Astrocyte (in vitro differentiated cells and primary cell): ENCODE measurements around the gene KLF15.

ENCODE experiments used
- CTCF ChIP-seq: IDR thresholded peaks from 2 replicates; pipeline ENCODE4 v1.5.1; 2011; ENCODE audit warnings: low read depth, mild to moderate bottlenecking, inconsistent platforms, low read length, moderate library complexity; ENCODE audit not compliant: insufficient read depth
- EZH2 ChIP-seq: IDR thresholded peaks from 2 replicates; pipeline ENCODE4 v1.6.1; 2012; ENCODE audit warnings: mild to moderate bottlenecking, low read length, inconsistent platforms; ENCODE audit not compliant: insufficient read depth

GRCh38 chr3:126390201-126390600, 33.0 kb upstream of the KLF15 start:
- TF ChIP-seq CTCF, result no peak
- no peak for TF ChIP-seq EZH2
